ENCODE data around the gene HIRA.

The HIRA gene

DNA sequence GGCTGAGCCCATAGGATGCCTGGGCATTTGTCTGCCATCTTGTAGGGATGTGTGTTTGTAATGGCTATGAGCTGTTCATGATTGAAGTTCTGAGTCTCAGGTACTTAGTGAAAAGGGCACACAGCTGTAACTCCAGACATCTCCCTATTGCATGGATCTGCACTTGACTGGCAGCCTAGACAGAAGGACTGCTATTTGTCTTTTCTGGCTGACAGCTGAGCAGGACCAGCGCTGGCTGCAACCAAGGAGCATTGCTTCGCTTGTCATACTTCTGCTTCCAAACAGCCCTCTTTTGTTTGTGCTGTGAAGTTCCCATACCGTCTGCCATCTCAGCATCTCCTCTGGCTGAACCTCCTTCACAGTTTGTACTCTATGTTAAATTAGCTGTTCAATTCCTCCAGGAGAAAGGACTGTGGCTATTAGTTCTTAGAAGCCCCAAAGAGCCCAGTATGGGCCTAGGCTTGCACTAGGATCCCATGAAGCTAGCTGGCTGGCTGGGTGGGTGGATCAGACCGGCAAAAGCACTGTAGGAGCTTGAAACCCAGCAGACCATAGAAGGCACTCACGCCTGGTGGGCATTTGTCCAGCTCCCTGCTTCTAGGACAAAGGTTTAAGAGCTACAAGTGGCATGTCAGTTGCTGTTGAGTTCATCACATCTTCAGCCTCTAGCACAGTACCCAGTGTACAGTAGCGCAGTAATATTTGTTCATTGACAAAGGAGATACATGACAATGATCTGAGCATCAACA, 20.4 kb downstream of the HIRA start:
- DNase-seq (ENCODE audit: low spot score): no peak
- FAIRE-seq: no peak

DNA sequence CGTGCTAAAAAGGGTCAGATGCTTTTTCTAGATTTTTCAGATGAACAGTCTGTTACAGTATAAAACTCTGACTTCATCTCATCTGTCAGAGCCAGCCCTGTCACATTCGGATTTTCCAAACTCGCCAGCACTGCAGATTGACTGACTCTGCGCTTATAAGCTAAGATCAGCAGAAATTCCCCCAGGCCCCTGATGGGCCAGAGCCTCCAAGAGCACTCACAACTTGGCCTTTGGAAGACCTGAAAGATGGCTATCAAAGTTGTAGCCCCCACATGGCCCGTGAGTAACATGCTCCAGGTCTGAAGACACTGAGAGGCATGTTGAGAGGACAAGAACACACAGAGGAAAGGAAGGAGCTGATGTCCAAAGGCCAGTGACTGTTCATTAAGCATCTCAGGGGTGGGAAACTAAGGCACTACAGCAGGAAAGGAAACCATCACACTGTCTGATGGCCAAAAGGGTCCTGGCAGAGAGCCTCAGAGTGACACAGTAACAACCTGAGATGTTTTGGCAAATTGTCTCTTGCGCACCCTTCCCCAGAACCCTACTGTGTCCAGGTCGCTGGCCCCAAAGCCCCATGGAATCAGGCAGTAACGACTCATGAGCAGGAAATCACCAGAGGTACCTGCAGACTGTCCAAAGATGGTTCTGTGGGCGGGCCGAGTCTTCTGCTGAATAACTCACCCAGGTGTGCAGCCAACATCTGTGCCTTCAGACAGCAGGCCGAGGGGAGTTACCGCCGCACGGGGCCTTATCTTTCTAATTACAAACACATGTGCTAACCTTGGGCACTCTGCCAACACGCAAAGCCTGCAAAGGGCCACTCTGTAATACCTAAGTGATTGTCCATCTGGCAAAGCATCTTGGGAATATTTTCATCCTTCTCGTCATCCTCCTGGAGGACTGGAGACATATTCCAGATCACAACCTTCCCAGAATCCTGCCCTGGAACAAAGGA, 23.6 kb downstream of the HIRA start:
- FAIRE-seq: peak; percentile 9

DNA sequence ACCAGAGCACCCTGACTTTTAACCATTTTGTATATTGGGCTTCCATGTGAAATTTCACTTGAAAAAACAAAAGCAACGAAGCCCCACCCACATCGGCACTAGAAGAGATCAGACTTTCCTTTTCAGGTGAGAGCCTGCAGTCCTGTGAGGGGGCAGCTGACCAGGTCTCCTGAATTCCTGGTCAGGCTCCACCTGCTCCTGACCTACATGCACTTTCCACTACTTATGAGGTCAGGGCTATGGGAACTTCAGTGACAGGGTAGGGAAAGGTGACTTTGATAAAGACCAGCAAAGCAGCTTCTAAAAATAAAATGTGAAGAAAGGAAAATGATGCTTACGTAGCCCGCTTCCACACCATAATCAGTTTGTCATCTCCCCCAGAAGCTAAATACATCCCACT, 24.7 kb downstream of the HIRA start:
- FAIRE-seq (no peak), DNase-seq (ENCODE audit: low spot score) (no peak)

More for the DNA sequence above, 23.6 kb downstream of the HIRA start:
- no peak for DNase-seq (ENCODE audit: low spot score)

DNA sequence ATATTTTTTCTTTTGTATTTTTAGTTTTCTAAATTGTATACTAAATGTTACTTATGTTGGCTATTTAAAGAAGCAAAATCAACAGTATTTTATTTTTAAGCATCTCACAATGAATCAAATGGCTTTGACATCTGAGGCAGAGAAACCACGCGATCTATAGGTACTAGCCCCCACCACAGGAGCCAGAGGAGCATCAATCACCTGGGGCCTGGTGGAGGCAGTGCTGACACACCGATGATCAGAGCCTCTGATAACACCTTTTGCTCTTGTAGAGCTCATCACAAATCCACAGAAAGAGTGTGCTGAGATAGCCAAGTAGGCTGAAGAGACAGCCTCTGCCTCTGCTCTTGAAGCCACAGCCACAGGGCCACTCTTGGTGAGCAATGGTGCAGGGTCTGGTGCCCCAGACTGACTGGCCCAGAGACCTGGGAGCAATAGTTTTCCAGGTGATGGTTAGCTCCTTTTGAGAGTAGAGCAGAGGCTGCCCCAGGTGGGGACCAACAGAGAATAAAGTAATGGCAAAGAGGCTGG, 25.2 kb downstream of the HIRA start:
- no peak for DNase-seq (ENCODE audit: low spot score)
- FAIRE-seq: no peak

DNA sequence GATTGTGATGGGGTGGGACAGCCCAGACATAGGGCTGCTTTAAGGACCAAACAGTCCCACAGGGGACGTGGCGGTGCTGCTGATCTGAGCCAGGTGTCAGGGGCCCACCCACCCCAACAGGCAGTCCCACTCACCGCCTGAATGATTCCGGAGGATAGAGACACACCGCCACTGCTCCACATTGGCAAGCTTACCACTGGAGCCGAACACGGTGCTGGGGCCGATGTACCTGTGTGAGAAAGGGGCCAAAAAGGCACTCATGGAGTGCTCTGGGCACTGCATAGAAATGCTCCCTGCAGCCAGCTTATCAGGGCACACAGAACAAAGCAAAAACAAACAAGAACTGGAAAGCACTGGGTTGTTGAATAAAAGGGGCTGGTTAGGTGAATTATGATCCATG, 25.9 kb downstream of the HIRA start:
- DNase-seq (ENCODE audit: low spot score) (no peak), FAIRE-seq (no peak)

DNA sequence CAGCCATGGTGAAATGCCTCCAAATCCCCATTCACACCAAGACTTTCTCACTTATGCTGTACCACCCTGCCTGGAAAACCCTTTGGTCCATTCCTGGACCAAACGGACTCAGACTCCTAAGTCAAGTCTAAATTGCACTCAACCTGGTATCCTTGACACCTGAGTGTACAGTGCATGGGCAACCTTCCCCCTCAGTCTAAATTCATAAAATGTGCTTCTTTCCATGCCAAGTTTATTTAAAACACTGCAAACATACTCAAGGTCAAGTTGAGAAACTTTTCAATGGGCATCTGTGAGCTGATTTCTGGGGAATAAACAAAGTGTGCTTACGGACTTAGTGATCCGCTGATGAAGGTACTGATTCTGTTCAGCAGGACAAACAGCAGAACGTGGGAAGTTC, 26.4 kb downstream of the HIRA start:
- FAIRE-seq: no peak
- DNase-seq (ENCODE audit: low spot score): no peak

DNA sequence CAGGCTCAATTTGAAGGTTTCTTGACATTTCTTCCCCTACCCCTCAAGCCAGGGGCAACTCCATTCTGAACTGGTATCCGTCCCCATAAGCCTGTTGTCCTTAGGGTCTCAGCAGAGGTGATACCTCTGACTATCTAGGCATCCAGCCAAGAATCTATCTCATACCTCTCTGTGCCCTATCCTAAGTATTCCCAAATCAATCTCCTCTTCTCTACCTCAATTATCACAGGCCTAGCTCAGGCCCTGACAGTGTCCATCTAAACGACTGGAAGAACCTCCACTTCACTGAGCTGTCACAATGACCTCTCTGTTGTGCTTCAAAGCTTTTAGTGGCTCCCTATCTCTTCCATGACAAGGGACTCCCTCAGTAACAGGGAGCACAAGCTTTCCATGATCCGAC, 26.9 kb downstream of the HIRA start:
- FAIRE-seq: no peak

DNA sequence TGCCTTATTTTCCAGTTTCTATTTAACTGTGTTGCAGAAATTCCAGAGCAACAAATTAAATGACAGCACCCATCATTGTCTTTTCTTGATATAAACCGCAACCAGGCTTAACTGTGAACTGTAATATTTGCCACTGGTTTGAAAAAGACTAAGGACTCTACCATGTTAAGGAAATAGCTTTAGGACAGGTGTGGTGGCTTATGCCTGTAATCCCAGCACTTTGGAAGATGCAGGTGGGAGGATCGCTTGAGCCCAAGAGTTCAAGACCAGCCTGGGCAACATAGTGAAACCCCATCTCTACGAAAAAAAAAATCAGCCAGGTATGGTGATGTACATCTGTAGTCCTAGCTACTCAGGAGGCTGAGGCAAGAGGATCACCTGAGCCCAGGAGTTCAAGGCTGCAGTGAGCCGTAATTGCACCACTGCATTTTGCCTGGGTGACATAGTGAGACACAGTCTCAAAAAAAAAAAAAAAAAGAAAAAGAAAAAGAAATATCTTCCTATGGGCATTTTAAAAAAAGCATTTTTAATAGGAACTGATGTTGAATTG, 28.8 kb downstream of the HIRA start:
- FAIRE-seq (peak; percentile 5), DNase-seq (ENCODE audit: low spot score) (no peak)

More for the DNA sequence above, 26.9 kb downstream of the HIRA start:
- DNase-seq (ENCODE audit: low spot score): no peak

DNA sequence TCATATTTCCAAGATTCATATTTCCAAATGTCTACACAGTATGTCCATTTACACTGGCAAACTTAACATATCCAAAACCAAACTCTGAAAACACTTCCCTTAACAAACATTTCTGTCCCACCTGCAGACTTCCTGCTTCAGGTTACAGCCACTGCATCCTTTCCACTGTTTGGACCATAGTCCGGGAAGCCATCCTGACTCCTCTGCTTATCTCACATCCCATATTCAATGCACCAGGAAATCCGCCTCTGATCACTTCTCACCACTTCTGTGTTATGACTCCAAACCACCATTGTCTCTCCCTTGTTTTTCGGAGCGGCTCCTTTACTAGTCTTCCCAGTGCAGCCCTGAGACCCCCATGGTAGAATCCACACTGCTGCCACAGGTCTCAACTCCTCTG, 30.1 kb downstream of the HIRA start:
- FAIRE-seq (peak; percentile 86), DNase-seq (ENCODE audit: low spot score) (no peak)

DNA sequence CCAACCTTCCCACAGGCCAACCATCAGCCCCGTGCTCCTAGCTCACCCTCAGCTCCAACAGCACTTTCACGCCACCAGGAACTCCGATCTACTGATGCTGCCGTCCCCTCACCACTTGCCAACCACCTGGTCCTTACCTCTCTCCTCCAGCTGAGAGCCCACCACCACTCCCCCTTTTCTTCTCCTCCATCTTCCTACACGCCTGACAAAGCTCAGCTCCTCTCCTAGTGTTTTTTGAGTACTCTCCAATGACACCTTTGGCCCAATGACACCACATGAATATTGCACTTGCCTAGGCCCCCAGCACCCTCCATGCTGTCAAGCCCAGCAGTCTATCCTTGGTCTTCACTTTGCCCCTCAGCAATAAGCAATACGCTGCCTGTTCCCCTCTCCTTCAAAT, 30.7 kb downstream of the HIRA start:
- DNase-seq (ENCODE audit: low spot score) (no peak), FAIRE-seq (peak; percentile 53)

DNA sequence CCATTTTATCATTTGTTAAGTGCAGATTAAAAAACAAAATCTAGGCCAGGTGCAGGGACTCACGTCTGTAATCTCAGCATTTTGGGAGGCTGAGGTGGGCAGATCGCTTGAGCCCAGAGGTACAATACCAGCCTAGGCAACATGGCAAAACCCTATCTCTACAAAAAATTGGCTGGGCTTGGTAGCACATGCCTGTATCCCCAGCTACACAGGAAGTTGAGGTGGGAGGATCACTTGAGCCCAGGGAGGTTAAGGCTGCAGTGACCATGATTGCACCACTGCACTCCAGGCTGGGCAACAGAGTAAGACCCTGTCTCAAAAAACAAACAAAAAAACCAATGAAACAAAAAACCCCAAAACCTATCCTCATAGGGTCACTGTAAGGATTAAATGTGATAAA, 32.9 kb downstream of the HIRA start:
- DNase-seq (ENCODE audit: low spot score) (no peak), FAIRE-seq (no peak)

DNA sequence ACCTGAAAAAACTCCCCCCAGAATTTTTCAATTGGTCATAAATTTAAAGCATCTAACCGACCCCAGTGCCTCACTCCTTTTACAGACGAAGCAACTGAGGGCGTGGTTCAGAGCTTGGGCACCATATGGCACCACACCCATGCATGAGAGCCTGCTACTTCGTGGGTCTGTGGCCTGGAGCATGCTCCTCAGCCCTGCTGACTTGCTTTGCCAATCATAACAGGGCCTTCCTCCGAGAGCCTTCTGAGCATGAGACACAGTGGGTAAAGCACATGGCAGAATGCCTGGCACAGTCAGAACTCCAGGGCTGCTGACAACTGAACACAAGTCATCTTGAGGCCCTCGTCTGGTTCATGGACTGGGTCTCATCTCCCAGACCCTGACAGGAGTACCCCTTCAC, 33.3 kb downstream of the HIRA start:
- no peak for DNase-seq (ENCODE audit: low spot score)
- no peak for FAIRE-seq

DNA sequence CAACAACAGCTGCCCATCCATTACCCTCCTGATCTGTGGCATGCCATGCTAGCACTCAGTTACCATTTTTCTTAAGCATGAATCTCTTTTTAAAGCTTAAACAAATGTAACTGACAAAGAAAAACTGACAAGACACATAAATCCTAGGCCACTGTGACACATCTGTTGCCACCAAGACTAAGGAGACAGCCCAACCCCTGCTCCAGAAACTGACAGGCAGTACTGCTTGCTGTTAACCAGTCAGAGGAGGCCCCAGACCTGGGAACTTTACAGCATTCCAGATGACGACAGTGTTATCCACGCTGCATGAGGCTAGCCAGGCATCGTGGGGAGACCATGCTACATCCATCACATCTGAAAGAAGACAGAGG, 33.8 kb downstream of the HIRA start:
- FAIRE-seq (no peak), DNase-seq (ENCODE audit: low spot score) (no peak)

DNA sequence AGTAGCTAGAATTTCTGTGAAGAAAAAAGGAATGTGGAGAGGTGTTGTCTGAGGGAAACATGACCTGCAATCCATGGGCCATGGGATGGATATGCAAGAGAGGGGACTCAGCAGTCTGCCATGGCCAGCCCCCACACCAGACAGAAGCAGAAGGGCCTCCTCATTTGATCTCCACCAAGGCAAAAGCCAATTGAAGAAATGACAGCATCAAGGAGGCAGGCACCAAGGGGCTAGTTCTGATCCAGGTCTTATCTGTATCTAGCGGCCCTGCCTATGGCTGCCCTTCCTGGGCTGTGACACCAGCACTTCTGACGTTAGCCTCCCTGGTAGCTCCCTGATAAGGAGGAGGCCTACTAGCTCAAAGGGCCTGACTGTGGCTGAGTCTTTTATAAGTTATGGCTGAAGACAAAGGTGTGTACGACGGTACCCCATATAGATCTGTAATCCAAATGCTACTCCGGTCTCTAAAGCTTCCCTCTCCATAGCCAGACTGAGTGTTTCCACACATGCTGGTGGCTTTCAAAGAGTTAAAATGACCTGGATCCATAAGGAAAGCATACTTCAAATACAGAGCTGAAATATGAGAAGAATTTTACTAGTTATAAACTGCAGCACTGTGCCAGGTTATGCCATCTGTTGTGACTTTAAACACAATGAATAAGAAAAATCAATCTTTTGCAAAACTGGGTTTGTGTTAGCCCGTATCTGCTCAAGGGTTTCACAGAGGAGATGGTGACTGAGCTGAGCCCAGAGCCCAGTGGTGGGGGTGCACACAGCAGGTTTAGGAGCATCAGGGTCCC, 34.4 kb downstream of the HIRA start:
- DNase-seq (ENCODE audit: low spot score): no peak
- no peak for FAIRE-seq

DNA sequence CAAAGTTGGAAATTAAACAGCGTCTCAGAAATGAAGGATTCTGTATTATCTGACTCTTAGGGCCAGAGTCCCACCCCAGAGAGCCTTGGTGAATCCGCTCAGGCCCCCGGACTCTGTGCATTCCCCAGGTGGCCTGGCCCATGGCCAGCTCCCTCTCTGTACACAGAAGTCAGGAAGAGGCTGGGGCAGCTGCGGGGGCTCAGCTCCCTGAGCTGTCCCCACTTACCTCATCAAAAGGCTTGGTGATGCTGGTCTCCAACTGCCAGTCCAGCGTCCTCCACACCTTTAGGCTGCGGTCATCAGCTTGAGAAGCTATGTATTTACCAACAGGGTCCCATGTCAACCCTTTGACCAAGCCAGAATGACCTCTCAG, 35.0 kb downstream of the HIRA start:
- DNase-seq (ENCODE audit: low spot score) (no peak), FAIRE-seq (no peak)

DNA sequence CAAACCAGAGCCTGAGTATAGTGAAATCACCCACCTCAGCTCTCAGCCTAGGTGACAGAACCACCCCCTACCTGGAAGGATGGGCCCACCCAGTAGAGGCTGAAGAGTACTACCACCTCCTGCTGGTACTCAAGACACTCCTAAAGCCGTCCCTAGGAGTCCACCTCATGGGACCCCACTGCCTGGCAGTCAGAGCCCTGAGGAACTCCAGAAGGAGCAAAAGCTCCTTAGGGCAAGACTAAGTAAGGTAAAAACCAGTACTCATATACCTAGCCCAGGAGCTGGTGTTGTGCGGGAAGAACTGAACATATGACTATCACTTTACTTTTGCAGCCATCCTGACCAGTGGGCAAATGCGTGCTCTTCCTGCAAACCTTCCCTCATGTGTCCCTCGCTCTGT, 36.3 kb downstream of the HIRA start:
- DNase-seq (ENCODE audit: low spot score) (no peak), FAIRE-seq (peak; percentile 48)

DNA sequence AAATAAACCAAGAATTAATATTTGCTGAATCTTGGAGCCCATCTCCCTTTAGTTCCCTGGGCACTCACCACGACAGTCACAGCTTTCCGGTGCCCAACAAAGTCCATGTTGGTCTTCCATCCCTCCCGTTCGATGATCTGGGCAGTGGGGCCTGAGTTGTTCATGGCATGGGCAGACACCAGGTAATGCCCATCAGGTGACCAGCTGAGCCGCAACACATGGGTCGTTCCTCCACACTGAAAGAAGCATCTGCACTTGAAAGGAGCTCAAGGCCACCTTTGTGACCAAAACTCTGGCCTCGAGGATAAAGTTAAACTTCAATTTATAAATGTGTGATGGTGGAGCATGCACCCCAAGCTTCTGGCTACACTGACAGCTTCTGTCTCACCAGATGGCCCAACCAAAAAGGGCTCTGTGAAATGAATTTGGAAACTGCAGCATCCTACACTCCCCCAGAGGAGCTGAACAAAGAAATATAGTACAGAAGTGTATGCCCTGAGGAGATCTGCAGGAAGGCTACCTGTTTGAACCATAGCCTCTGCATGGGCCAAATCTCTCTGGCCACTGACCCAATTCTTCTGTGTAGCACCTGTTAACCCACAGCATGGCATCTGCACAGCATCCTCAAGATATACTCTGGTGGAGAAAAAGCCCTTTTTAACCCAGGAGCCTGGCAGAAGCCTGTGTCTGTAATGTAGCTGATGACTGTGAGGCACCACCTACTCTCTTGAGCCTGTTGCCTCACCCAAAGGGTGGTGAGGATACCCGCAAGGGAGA, 37.1 kb downstream of the HIRA start:
- peak; percentile 63 for FAIRE-seq
- no peak for DNase-seq (ENCODE audit: low spot score)

DNA sequence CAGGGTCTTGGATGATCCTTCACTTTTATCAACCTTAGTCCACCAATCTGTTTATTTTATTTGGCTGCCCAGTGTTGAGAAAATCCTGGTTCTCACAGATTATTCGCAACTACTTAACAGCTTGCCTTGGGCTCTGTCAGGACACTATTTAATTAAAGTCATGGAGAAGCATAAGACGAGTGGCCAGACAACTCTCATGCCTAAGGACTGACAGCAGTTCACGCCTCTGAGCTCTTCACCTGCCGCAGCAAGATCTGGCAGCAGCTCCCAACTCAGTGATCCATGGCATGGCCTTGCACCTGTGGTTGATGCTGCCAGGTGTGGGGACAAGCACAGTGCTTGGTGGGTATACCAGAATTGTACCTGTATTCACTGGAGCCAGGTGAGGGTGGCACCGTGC, 37.8 kb downstream of the HIRA start:
- FAIRE-seq (peak; percentile 56), DNase-seq (ENCODE audit: low spot score) (no peak)

DNA sequence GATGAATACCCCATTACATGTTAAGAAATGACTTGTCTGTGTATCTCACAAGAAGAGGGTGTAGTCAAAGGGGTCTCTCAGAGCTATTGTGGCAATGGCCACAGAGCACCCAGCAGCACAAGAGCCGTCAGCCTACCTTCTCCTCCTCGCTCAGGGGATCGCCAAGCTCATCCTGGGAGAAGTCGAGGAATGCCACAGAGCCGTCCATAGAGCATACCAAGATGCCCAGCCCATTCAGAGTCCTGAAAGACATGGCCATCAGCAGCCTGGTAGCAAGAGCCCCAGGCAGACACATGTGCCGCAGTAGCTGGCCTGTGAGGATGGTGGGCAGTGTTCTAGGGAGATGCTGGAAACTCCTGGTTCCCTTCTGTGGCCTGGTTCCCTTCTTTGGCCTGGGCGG, 44.0 kb downstream of the HIRA start:
- FAIRE-seq (no peak), DNase-seq (ENCODE audit: low spot score) (no peak)

DNA sequence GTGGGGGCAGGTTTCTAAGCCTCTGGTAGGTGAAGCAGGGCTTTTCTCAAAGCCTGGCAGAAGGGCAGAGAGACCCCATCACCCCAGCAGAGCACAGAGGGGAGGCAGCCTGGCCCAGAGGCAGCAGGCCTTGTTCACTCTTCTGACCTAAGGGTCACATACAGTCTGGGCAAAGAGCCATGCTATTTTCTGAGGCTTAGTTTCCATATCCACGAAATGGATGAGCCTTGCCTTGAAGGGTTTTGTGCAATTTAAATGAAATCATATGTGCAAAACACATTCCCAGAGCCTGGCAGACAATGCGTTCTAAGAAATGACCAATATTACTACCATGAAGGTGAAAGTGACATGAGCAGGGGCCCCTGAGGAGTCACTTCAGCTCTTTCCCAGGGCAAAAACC, 44.5 kb downstream of the HIRA start:
- FAIRE-seq (no peak), DNase-seq (ENCODE audit: low spot score) (no peak)

DNA sequence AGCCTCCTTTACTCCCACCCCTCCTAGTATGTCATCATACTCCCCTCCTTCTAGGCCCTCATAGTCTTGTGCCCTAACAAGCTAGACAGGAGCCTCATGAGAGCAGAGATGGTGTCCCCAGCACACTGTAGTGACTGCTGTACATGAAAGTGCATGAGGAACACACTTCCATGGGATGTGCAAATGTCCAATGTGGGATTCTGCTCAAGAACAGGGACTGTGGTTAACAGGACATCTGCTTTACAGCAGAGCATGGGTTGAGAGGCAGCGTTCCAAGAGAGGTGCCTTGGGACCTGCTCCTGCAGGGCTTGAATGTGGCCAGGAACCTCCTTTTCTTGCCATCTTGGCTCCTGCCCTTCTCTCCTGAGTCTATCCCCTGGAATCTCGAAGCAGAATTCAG, 45.3 kb downstream of the HIRA start:
- FAIRE-seq (peak; percentile 61), DNase-seq (ENCODE audit: low spot score) (no peak)

All from urothelium cell line (cell line).